GM23338 (cell line): ENCODE measurements around the gene OR2M2.

Experiments
- CREB1 ChIP-seq: fragments of 250-450 bp; sonication (Bioruptor Pico); IDR thresholded peaks from 2 replicates; pipeline ENCODE4 v1.5.0; 2020; ENCODE audit warnings: low read depth, mild to moderate bottlenecking, moderate library complexity
- EZH2 ChIP-seq: fragments of 200-600 bp; sonication (generic); IDR thresholded peaks from one replicate; pipeline ENCODE4 v1.8.0; 2017; ENCODE audit warnings: antibody characterized with exemption, mild to moderate bottlenecking, low read depth; ENCODE audit not compliant: unreplicated experiment
- POLR2AphosphoS5 ChIP-seq: IDR thresholded peaks from 2 replicates; pipeline ENCODE4 v1.6.1; 2016; ENCODE audit warnings: antibody characterized with exemption, low read depth
- STAT1 ChIP-seq: IDR thresholded peaks from one replicate; pipeline ENCODE4 v1.6.1; 2016; ENCODE audit warnings: antibody characterized with exemption; ENCODE audit not compliant: unreplicated experiment
- TF ChIP-seq, protein P1 (sequence below), 2 experiments: fragments of 200-600 bp in 1 of 2; sonication (generic) in 1 of 2; conservative IDR thresholded peaks; 2 replicates each; pipeline versions ENCODE4 v1.5.1 to v1.6.1; 2016 to 2017; ENCODE audit warnings: antibody characterized with exemption in 2 of 2, low read depth in 2 of 2, mild to moderate bottlenecking in 2 of 2, moderate library complexity in 1 of 2

DNA sequence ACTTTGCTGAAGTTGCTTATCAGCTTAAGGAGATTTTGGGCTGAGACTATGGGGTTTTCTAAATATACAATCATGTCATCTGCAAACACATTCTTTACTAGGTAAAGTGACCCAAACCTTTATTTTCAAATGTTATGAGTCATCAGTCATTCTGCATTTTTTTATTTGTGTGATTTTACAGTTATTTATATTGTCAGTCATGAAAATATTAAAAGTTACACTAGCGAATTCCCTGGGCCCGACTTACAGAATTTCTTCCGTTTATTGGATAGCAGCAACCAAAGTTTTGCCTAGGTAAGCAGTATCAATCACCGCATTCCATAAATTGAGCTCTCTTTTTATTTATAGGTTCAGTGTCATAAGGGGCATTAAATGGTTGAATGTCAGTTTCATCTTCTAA, 15.9 kb upstream of the OR2M2 start:
- TF ChIP-seq, protein P1, sequence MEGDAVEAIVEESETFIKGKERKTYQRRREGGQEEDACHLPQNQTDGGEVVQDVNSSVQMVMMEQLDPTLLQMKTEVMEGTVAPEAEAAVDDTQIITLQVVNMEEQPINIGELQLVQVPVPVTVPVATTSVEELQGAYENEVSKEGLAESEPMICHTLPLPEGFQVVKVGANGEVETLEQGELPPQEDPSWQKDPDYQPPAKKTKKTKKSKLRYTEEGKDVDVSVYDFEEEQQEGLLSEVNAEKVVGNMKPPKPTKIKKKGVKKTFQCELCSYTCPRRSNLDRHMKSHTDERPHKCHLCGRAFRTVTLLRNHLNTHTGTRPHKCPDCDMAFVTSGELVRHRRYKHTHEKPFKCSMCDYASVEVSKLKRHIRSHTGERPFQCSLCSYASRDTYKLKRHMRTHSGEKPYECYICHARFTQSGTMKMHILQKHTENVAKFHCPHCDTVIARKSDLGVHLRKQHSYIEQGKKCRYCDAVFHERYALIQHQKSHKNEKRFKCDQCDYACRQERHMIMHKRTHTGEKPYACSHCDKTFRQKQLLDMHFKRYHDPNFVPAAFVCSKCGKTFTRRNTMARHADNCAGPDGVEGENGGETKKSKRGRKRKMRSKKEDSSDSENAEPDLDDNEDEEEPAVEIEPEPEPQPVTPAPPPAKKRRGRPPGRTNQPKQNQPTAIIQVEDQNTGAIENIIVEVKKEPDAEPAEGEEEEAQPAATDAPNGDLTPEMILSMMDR (conservative IDR thresholded peaks at IDR 0.05; ENCODE audit: low read depth in 2 of 2): no peak
- TF ChIP-seq STAT1 (no peak), EZH2 (no peak), POLR2AphosphoS5 (no peak), CREB1 (CRISPR knock-in tag) (no peak)
